Measurements from ENCODE around the gene VPS26C.

The VPS26C gene

DNA sequence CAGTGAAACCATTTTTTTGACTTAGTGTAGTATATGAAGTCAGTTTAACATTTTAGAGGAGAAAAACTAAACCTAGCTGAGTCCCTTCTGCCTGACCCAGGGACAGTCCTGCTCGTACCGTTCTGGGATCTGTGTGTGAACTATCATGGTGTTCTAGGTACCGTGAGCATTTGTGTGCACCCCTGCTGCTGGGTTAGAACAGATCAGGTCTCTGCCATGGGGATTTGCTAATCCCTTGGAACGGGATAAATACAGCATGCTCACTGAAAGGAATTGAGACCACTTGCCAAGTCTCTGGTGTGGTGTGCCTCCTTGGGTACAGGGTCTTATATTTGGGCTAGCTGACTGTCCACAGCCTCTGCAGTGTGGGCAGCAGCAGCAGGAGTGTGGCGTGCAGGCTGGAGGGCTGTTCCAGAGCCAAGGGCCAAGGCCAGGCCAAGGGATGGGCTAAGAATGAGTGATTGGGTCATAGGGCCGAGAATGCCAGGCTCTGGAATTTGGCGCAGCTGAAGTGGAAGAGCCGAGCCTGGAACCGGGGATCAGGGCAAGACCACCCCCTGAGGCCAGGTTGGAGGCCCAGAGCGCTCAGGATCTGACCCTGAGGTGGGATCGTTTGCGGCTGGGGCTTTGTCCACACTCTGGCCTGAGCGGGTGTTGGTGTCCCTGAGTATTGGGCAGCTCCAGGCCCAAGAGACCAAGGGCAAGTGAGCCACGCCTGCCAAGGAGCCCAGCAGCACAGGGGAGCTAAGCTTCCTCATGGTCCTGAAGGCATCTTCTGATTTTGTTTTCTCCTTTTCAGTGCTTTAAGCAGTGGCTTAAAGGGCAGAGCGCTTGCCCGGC lies 66.3 kb downstream of the VPS26C start:
- no peak for DNase-seq

DNA sequence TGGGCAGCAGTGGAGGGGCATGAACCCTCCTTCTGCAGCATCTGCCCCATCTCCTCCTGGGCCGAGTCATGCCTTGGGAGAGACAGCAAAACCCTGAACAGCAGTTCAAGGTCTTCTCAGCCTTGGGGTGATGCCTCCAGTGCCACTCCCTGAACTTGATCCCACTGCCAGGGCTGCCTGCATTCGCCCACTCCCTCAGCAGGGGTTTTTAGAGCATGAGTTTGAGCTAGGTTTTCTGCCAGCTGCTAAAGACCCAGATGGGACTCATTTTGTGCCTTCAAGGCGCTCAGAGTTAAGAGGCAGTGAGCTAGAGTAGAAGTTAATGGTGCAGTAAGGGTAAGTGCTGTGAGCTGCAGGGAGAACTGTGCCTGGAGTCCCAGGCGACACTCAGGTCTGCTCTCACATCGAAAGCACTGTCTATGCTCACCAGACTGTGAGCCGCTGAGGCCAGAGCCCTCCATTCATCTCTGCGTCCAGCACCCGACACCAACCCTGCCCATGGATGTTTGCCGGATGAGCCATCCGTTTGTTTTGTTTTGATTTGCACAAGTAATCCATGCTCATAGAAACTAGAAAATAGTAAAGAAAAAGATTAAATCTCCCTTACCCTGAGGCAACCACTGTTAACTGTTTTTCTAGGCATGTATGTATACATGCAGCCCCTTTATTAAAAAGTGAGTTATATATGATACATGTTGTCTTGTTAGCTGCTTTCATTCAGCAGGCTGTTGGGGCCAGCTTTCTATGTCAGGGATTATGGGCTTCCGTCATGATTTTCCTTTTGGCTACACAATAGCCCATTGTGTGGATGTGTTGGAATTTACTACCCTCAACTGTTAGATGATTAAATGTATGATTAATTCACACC lies 67.8 kb downstream of the VPS26C start:
- DNase-seq = no peak

DNA sequence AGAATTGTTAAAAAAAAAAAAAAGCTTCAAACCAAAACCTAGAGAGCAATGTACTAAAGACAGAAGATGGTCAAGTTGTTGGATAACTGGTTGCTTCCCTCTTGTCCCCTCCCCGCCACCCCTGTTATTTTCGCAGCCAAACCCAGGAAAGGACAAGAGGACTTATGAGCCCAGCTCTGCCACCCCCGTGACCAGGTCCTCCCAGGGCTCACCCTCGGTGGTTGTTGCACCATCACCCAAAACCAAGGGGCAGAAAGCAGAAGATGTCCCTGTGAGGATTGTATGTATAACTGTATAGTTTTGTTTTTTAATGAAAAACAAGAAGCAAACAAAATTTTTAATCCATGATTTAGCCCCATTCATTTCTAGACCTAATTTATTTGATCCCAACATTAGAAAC lies 69.4 kb downstream of the VPS26C start:
- DNase-seq = no peak

DNA sequence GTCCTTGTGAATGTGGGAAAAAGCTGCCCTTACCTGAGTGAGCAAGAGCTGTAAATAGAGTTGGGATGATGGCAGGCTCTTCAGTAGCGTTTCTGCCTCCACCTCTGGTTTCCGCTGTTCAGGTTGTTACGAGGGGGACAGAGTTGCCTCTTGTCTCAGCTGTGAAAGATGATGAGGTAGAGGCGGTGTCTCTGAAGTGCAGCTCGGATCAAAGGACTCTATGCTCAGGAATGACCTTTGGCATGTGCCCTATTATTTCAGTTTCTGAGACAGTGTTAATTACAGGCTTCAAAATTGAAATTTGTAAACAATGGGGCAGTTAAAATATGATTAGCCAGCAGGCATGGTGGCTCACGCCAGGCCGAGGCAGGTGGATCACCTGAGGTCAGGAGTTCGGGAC lies 70.3 kb downstream of the VPS26C start:
- no peak for DNase-seq

DNA sequence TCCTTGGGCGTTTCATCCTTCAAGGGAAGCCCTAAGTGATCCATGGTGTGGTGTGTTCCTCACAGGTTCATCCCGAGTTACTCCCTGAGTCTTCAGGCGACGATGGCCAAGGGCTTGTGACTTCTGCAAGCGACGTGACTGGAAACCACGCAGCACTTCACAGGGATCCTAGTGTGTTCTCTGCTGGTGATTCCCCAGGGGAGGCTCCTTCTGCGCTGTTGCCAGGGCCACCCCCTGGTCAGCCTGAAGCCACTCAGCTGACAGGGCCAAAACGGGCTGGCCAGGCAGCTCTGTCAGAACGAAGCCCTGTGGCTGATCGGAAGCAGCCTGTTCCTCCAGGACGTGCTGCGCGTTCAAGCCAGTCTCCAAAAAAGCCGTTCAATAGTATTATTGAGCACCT lies 71.5 kb downstream of the VPS26C start:
- no peak for DNase-seq

DNA sequence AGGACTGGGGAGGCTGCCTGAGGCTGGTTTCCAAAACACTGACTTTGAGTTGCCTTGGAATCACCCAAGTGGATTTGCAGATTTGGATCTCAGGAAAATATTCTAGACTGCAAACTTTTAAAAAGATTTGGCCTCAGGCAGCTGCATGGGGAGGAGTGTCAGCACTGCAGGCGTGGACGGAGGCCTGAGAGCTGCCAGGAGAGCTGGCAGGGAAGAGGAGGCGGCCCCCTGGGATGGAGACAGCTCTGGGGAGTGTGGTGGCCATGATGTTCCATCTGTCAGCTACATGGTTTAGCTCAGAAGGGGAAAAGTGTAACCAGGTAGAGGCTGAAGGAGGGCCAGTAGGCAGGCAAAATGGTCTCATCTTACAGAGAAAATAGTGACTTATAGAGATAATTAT lies 72.1 kb downstream of the VPS26C start:
- no peak for DNase-seq

DNA sequence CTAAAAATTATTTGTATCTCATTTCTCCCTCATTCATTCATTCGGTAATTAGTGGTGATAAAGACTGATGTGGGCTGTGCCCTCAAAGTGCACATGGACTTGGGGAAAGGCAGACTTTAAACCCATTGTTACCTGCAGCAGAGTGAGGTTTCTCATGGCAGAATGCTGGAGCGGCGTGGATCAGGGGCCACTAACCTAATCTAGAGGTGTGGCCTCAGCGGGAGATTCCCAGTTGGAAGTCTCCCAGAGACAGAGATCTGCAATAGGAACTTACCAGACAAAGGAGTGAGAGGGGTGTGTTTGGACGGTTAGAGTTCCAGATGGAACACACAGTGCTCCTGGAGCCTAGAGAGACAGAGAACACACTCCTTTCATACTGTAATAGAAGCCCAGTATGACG lies 73.5 kb downstream of the VPS26C start:
- no peak for DNase-seq

DNA sequence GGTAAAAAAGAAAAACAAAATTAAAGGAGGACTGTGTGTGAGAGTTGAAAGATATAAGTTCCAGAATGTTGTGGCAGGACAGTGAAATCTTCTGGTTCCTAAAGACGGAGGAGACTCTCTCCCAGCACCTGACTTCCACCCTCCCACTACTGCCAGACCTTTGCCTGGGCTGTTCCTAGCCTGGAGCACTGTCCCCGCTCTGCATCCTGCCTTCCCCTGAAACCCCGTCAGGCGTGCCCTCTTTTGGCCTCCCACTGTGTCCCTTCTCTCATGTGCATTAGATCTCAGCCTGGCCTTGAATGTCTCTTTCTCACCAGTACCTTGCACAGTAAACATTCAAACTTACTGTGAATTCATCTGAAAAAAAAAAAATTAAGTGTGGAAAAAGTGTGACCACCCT lies 74.1 kb downstream of the VPS26C start:
- DNase-seq = no peak

DNA sequence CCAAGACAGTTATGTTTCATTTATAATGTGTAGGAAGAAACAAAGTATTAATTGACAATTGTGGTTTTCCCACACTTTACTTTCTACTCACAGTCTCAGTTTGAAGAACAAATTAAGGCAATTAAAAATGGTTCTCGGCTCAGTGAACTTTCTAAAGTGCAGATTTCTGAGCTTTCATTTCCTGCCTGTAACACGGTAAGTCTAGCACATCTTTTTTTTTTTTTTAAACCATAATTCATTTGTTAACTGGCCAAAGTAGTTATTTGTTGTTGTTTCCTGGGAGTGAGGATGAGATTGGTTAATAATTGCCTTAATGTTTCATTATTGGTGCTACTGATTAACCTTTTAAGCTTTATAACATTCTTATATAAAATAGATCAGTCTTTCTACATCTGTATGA lies 75.1 kb downstream of the VPS26C start:
- DNase-seq = no peak

DNA sequence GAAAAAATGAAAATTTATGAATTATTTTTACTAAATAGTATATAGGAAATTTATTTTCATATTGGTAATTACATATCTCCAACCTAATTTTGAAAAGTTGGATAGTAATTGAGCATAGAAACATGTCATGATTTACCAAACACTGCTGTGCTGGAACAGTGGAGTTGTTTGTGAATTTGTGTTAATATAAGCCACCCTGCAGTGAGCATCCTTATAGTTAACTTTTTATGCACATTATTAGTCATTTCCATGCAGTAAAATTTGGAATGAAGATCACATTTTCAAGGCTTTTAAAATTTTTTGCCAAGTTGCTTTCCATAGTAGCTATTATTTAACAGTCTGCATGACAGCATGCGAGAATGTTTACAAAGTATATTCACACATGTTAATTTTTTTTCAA lies 78.3 kb downstream of the VPS26C start:
- DNase-seq = no peak

DNA sequence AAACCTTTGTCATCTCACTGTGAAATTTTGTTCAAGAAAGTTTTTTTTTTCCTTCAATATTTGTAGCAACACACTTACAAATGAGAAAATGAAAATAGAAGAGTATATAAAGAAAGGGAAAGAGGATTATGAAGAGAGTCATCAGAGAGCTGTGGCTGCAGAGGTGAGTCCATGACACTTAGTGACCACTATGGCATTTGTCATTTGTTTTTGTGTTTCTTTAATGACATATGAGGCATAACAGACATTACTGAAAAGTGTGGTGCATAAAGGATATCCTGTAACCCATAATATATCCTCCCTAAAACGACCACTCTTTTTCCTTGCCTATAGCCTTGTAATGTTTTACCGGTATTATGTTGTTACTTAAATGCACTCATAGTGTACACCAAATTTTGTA lies 80.2 kb downstream of the VPS26C start:
- DNase-seq = no peak

DNA sequence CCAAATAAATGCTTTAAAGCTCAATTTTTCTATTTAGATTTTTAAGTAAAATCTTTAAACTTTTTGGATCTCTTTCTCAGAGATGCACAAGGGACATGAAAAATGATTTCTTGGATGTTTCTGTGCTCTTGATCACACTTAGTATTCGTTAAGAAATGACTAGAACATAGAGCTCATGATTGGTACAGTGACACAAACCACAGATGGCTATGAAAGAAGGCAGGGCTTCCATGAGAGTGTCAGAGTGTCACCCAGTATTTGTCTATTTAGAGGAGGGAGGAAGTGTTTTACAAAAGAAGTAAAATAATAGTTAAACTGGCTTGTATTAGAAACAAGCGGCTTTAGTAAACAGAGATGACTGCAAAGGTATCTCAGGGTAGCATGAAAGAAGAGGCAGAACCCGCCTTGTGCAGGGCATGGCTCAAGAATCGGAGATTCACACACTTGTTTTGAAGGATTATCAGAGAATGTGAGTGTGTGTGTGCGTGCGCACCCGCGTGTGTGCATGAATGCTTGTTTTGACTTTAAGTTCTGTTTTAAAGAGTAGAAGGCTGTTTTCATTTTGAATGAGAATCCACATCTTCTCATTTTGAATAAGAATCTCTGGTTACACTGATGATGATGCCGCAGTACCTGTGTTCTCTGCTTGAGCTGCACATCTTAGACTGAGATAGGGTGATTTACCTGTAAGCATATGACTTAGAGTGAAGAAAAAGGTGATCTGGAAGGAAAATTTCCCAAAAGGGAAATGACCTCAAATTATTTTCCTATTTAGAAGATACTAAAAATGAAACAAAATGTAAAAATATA lies 82.1 kb downstream of the VPS26C start:
- DNase-seq = no peak

DNA sequence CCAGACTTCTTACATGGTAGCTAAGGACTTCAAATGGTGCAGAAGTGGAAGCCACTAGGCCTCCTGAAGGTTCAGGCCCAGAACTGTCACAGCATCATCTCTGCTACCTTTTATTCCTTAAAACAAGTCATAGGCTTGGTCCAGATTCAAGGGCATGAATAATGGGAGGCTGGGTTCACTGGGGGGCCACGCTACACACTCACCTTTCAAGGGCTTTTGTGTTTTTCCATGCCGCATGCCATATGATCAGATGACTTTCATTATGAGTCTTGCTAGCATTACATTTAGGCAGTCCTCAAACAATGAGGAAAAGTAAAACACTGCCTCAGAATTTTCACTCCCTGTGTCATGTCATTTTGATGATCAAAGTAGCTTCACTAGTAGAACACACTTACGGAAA lies 83.4 kb downstream of the VPS26C start:
- DNase-seq = no peak

DNA sequence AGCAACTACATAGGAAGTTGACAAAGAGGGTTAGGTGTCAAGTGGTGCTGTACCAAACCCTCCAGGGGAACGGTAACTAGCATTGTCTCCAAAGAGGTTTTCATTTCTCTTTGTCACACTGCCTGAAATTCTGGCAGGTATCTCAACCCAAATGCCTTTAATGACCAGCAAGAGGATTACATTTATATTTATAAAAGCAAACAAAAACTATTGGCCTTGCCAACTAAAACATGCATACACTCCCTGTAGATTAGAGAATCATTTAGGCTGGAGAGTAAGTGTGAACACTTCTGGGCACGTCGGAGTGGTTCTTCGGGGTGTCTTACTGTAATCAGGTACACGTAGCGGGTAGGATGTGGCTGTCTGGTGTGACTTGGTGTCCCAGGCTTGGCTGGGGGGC lies 84.9 kb downstream of the VPS26C start:
- DNase-seq = no peak

DNA sequence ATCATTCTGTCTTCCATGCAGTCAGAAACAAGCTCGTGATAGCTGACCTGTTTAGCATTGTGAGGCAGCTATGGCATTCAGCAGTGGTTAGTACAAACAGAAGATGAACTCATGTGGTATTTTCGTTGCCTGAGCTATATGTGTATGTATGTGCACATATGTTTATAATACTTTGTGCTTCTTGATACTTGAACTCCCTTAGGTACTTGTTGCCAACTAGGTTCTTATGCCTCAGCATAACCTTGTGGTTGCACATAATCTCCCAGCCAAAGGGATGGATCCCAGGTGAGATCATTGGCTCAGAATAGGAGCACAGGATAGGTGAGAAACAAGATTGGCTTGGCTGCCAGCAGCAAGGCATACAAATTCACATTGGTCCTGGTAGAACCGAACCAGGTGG lies 86.1 kb downstream of the VPS26C start:
- DNase-seq = no peak

DNA sequence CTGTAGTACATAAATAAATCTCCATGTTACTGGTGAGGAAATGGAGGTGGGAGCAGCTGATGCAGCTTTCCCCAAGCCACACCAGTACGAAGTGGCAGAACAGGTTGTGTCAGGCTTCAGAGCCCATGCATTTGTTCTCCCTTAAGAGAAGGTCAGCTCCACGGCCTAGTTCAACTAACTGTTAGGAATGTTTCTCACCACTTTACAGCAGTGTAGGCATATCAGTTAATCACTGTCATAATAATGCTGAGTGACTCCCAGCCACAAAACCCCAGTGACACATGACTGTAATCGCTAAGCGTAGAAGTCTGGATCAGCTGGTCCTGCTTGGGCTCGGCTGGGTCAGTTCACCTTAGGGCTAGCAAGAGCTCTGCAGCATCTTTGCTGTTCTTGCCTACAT lies 90.4 kb downstream of the VPS26C start:
- DNase-seq = no peak
